SW 1271 (cell line): ENCODE measurements around the gene MS4A15.
"Not testable (repeated sequence)": the region's sequence is repeated elsewhere in the genome, so short reads cannot be mapped to it uniquely, and the experiment has no call there.

Source experiments
- DNase-seq, 2 experiments: peaks; one replicate each; lab custom pipeline; 2025; lab: John Stamatoyannopoulos, UW

MS4A15 gene

GRCh38 chr11:60809249-60809648, 52.6 kb downstream of the MS4A15 start:
- no peak for DNase-seq

- no peak for DNase-seq
Measured at GRCh38 chr11:60809691-60810090, 53.0 kb downstream of the MS4A15 start.

DNA sequence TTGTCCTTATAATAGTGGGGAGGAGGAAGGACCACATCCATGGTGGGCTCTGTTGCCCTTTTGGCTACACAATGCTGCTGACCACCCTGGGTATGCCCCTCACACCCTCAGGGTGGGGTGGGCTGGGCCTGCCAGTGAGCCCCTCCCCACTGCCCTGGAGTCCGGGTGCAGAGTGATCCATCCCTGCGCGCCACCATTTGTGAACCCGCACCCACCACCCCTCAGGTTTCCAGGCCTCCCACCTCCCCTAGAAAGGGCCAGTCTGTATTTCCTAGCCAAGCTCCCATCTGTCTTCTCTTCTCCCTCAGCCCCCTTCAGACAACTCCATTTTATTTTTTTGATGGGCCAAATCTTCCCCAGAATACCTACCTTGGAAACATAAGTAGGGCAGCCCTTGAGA, 53.5 kb downstream of the MS4A15 start:
- no peak for DNase-seq

DNA sequence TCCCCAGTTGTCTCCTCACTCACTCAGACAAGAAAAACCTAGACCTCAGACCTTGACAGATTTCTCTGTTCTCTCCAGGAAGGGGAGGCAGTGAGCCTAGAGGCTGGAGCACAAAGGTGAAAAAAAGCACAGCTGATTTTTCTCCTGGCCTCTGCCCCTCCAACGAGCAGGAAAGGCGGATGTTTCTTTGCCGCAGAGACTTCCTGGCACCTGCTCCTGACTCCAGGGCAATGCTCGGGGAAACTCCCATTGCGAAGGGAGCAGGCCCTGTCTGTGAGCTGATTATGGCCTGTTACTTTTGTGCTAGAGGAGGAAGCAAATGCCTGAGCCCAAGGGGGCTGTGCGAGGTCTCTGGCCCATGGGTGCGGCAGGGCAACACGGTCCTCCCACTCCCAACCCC, 53.9 kb downstream of the MS4A15 start:
- DNase-seq: no peak

DNA sequence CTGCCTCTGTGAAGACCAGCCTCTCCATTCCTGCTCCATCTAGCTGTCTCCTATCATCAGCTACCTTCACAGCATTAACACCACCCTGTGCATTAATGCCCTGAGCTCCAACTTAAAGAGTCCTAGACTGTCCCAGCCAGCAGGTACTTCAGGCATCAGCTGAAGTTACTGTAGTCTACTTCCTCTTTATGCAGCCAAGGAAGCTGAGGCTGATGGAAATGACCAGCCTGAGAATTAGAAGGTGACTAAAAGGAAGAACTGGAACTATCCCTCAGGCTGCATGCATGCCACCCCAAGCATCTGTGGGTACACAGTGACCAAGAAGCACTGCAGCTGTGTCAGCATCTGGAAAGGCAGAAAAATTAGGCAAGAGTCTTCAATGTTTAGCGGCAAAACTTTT, 56.7 kb downstream of the MS4A15 start:
- DNase-seq: no peak

DNA sequence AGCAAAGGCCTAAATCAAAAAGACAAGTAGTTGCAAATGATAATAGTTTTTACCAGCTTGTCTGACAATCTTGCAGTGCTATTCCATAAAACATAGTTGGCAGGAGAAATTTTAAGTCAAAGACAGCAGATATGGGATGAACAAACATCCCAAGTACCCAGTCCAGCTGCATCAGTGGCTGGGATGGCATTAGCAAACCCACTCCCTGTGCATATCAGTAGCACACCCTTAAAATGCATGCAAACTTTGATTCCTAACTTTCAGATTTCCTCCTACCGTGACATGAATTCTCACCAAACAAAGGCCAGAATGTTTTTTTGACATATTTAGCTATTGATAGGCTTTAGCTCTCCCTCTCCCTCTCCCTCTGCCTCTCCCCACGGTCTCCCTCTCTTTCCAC, 57.4 kb downstream of the MS4A15 start:
- no peak for DNase-seq

DNA sequence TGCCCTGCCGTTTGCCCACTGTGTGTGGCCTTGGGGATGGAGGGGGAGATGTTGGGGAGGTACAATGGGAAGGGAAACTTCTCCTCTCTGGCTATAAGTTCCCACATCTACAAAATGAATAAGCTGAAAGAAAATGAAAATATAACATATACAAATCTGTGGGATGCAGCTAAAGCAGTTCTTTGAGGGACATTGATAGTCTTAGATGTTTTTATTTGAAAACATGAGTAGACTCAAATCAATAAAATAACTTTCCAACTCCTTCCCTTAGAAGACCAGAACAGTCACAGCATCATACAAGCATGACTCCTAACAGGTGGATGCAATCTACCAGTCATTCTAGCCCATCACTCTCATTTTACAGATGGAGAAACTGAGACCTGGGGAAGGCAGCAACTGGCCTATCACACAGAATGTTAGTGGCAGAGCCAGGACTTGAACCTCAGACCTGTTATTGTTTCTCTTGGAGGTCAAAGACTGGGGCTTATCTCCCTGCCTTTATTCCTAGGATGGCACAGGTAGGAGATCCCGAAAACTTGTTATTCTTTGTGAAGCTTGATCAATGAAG, 60.0 kb downstream of the MS4A15 start:
- DNase-seq: no peak

GRCh38 chr11:60818057-60818456, 61.4 kb downstream of the MS4A15 start:
- DNase-seq: no peak

- DNase-seq: no peak
Measured at GRCh38 chr11:60821827-60822599, 65.3 kb downstream of the MS4A15 start.

- DNase-seq: not testable (repeated sequence)
Measured at GRCh38 chr11:60823745-60824306, 67.2 kb downstream of the MS4A15 start.

GRCh38 chr11:60825118-60825517, 68.5 kb downstream of the MS4A15 start:
- DNase-seq: no peak

DNA sequence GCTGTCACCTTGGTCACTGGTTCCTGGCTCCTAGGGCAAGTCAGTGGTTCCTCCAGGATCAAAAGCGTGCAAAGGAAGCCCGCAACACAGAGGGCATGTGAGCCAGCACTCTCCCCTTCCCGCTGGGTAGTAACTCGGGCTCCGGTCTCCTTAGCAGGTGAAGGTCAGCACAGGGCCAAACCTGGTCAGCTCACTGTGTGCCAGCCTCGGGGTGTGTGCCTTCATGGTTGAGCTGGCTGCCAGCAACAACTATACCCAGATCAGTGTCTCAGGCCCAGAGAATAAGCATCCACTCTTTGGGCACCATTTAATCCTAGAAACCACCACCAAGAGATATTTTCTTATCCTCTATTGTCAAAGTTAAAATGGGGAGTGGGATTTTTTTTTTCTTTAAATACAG, 69.1 kb downstream of the MS4A15 start:
- no peak for DNase-seq
